IPS-15b (cell line): ENCODE measurements around the gene SLC25A33.

Experiments
- H3K27me3 ChIP-seq: one replicate; pipeline ENCODE4 v1.6.1; 2013; ENCODE audit warnings: low read length; ENCODE audit not compliant: control insufficient read depth, insufficient read depth
- H3K36me3 ChIP-seq: one replicate; pipeline ENCODE4 v1.6.1; 2013; ENCODE audit warnings: low read length; ENCODE audit not compliant: control insufficient read depth, insufficient read depth
- H3K4me1 ChIP-seq: one replicate; pipeline ENCODE4 v1.6.1; 2013; ENCODE audit warnings: mild to moderate bottlenecking, low read length; ENCODE audit not compliant: control insufficient read depth, insufficient read depth
- H3K4me3 ChIP-seq: one replicate; pipeline ENCODE4 v1.5.1; 2013; ENCODE audit warnings: low read depth, low read length
- H3K9ac ChIP-seq: one replicate; pipeline ENCODE4 v1.6.1; 2013; ENCODE audit warnings: low read depth, mild to moderate bottlenecking, low read length
- H3K9me3 ChIP-seq: one replicate; pipeline ENCODE4 v1.6.1; 2013; ENCODE audit warnings: mild to moderate bottlenecking, low read length; ENCODE audit not compliant: control insufficient read depth, insufficient read depth

Gene SLC25A33

GRCh38 chr1:9573723-9574122 is 34.5 kb downstream of the SLC25A33 start:
- no peaks in the 10 kb centered on the region for H3K27me3 ChIP-seq
- no peaks in the 10 kb centered on the region for H3K4me1 ChIP-seq
- no peaks in the 10 kb centered on the region for H3K9me3 ChIP-seq
- peaks cover 9% of the 10 kb centered on the region for H3K36me3 ChIP-seq
- H3K9ac ChIP-seq = no peak overlapping the region
- H3K4me3 ChIP-seq = no peak overlapping the region

GRCh38 chr1:9575486-9575885 is 36.2 kb downstream of the SLC25A33 start:
- Histone ChIP-seq H3K27me3 (no peaks in the 10 kb centered on the region), H3K4me3 (no peak overlapping the region), H3K4me1 (no peaks in the 10 kb centered on the region), H3K9ac (no peak overlapping the region), H3K36me3 (peaks cover 20% of the 10 kb centered on the region), H3K9me3 (no peaks in the 10 kb centered on the region)

- Histone ChIP-seq H3K9me3 (no peaks in the 10 kb centered on the region), H3K9ac (no peak overlapping the region), H3K27me3 (no peaks in the 10 kb centered on the region), H3K36me3 (peaks cover 20% of the 10 kb centered on the region), H3K4me3 (no peak overlapping the region), H3K4me1 (no peaks in the 10 kb centered on the region)
Measured at GRCh38 chr1:9576903-9577302, 37.6 kb downstream of the SLC25A33 start.

GRCh38 chr1:9577423-9577822 is 38.2 kb downstream of the SLC25A33 start:
- Histone ChIP-seq H3K9me3 (no peaks in the 10 kb centered on the region), H3K27me3 (no peaks in the 10 kb centered on the region), H3K4me3 (no peak overlapping the region), H3K9ac (no peak overlapping the region), H3K36me3 (peaks cover 20% of the 10 kb centered on the region), H3K4me1 (no peaks in the 10 kb centered on the region)

GRCh38 chr1:9580942-9581341 is 41.7 kb downstream of the SLC25A33 start:
- Histone ChIP-seq H3K9me3 (no peaks in the 10 kb centered on the region), H3K9ac (no peak overlapping the region), H3K27me3 (no peaks in the 10 kb centered on the region), H3K4me3 (no peak overlapping the region), H3K36me3 (peaks cover 15% of the 10 kb centered on the region), H3K4me1 (no peaks in the 10 kb centered on the region)

GRCh38 chr1:9586147-9586766 is 47.0 kb downstream of the SLC25A33 start:
- peaks cover 2% of the 10 kb centered on the region for H3K27me3 ChIP-seq
- H3K9me3 ChIP-seq = no peaks in the 10 kb centered on the region
- no peak overlapping the region for H3K9ac ChIP-seq
- H3K4me3 ChIP-seq = no peak overlapping the region
- peaks cover 4% of the 10 kb centered on the region for H3K4me1 ChIP-seq
- no peaks in the 10 kb centered on the region for H3K36me3 ChIP-seq

GRCh38 chr1:9588551-9589143 is 49.4 kb downstream of the SLC25A33 start, which contains the start of gene TMEM201:
Gene TMEM201 (plus strand): TSS chr1:9588911. CDS start chr1:9588931, 20 bp downstream.
- Histone ChIP-seq H3K4me3 (peak within 1 kb of the TSS; percentile 79), H3K9me3 (no peaks in the 10 kb centered on the region), H3K4me1 (peaks cover 14% of the 10 kb centered on the region), H3K36me3 (no peaks in the 10 kb centered on the region), H3K27me3 (peaks cover 2% of the 10 kb centered on the region), H3K9ac (peak within 1 kb of the TSS; percentile 79)

- no peaks in the 10 kb centered on the region for H3K9me3 ChIP-seq
- H3K4me1 ChIP-seq = peaks cover 14% of the 10 kb centered on the region
- H3K9ac ChIP-seq = peak overlapping the region; percentile 79
- H3K36me3 ChIP-seq = no peaks in the 10 kb centered on the region
- H3K27me3 ChIP-seq = peaks cover 2% of the 10 kb centered on the region
- peak overlapping the region; percentile 79 for H3K4me3 ChIP-seq
Measured at GRCh38 chr1:9589144-9589718, 50.0 kb downstream of the SLC25A33 start.

- H3K9me3 ChIP-seq = no peaks in the 10 kb centered on the region
- H3K4me1 ChIP-seq = peaks cover 14% of the 10 kb centered on the region
- H3K9ac ChIP-seq = peak overlapping the region; percentile 79
- no peaks in the 10 kb centered on the region for H3K36me3 ChIP-seq
- H3K27me3 ChIP-seq = peaks cover 2% of the 10 kb centered on the region
- H3K4me3 ChIP-seq = peak overlapping the region; percentile 79
Measured at GRCh38 chr1:9589719-9590157, 50.5 kb downstream of the SLC25A33 start.

- Histone ChIP-seq H3K27me3 (peaks cover 2% of the 10 kb centered on the region), H3K9me3 (no peaks in the 10 kb centered on the region), H3K4me3 (peak overlapping the region; percentile 79), H3K36me3 (no peaks in the 10 kb centered on the region), H3K4me1 (peaks cover 14% of the 10 kb centered on the region), H3K9ac (no peak overlapping the region)
Measured at GRCh38 chr1:9590201-9590600, 50.9 kb downstream of the SLC25A33 start.

GRCh38 chr1:9590945-9591668 is 51.8 kb downstream of the SLC25A33 start:
- Histone ChIP-seq H3K9ac (peak overlapping the region; percentile 5), H3K4me1 (peaks cover 14% of the 10 kb centered on the region), H3K36me3 (no peaks in the 10 kb centered on the region), H3K4me3 (peak overlapping the region; percentile 13), H3K27me3 (peaks cover 2% of the 10 kb centered on the region), H3K9me3 (no peaks in the 10 kb centered on the region)
